Activated CD8-positive, alpha-beta memory T cell treated with anti-CD3 and anti-CD28 coated beads, Interleukin-2, amount 50 U/mL, for 24 hours (primary cell): ENCODE measurements around the gene BCL2L2.

ENCODE experiments used
- DNase-seq: peaks from one replicate; pipeline ENCODE4 v3.0.0-alpha.2; 2020; ENCODE audit errors: extremely low read depth

BCL2L2 gene

GRCh38 chr14:23355871-23356435 lies 49.3 kb downstream of the BCL2L2 start:
- DNase-seq: no peak

GRCh38 chr14:23356662-23357061 lies 50.0 kb downstream of the BCL2L2 start:
- DNase-seq: no peak

DNA sequence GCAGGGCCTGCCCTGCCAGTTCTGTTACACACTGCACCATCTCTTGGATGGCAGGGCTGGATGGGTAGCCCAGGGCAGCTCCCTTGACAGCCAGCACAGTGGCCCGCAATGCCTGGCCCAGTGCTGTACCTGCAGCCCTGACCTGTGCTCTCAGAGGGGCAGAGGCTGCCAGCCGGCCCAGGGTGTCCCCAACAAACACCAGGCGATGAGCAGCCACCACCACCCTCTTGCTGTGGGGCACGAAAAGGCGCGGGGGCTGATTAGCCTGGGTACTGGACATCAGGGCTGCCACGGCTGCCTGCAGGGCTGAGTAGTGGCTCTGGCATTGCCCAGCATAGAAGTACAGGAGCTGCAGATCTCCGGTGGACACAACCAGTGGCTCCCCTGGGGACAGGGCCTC lies 50.6 kb downstream of the BCL2L2 start:
- DNase-seq: no peak

GRCh38 chr14:23358042-23358441 lies 51.4 kb downstream of the BCL2L2 start:
- no peak for DNase-seq

GRCh38 chr14:23358553-23359166 lies 52.0 kb downstream of the BCL2L2 start:
- DNase-seq: no peak

- no peak for DNase-seq
Observed at GRCh38 chr14:23359167-23359626, 52.6 kb downstream of the BCL2L2 start.

GRCh38 chr14:23359722-23360447 lies 53.3 kb downstream of the BCL2L2 start:
- no peak for DNase-seq

DNA sequence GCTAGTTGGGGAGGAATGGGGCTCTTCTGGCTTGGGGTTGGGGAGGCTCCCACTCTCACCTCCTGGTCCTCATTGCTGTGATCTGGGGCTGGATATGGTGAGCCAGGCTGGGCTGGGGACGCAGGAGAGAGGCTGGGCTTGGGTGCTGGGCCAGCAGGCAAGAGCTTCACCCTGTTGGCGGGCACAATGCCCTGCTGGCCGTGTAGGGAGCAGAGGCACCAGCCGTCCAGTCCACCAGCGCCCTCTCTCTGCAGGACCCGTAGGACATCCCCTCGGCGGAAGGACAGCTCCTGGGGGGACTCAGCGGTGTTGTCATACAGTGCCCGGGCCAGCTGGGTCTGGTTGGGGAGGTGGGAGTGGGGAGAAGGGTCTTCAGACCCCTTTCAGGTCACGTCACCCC lies 53.9 kb downstream of the BCL2L2 start:
- no peak for DNase-seq

GRCh38 chr14:23361320-23361719 lies 54.7 kb downstream of the BCL2L2 start:
- DNase-seq: no peak
